Stimulated activated CD4-positive, alpha-beta T cell treated with anti-CD3 and anti-CD28 coated beads, Interleukin-15, amount 100 ng/mL, for 48 hours (primary cell): ENCODE measurements around the gene APRT.

Experiments used
- DNase-seq, 2 donors: peaks; one replicate each; pipeline ENCODE4 v3.0.0-alpha.2; 2020; ENCODE audit warnings: low read depth in 2 of 2

APRT gene

GRCh38 chr16:88807626-88808453 is 3.9 kb downstream of the APRT start:
- DNase-seq = no peak

DNA sequence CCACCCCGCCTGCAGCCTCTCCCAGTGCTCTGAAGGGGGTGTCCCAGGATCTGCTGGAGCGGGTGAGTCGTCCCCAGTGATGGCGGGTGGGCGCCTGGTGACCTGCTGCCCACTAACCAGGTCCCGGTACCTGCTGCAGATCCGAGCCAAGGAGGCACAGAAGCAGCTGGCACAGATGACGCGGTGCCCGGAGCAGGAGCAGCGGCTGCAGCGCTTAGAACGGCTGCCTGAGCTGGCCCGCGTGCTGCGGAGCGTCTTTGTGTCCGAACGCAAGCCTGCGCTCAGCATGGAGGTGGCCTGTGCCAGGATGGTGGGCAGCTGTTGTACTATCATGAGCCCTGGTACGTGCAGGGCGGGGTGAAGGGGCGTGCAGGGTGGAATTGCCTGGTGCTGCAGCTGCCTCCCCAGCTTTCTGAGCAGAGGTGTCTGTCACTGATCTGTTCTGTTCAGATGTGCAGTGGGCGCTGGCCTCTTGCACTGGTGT is 4.5 kb downstream of the APRT start:
- no peak for DNase-seq

GRCh38 chr16:88806491-88807111 is 5.1 kb downstream of the APRT start:
- no peak for DNase-seq

DNA sequence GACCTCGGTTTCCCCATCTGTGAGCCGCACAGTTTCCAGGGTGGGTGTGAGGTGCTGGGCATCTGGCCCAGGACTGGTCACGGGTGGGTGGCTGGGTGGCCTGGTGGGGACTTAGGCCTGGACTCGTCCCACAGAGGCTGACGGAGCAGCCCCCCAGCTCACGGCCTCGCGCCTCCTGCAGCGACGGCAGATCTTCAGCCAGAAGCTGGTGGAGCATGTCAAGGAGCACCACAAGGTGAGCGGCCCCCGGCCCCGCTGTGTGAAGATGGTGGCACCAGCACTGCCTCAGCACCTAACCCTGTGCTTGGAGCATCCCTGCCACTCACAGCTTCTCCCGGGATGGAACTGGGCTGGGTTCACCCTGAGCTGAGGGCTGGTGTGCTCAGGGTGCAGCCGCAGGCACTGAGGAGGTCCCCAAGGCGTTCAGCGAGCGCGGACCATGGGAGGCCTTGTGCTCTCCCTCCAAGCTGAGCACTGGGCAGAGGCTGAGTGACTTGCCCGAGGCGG is 5.8 kb downstream of the APRT start:
- no peak for DNase-seq

DNA sequence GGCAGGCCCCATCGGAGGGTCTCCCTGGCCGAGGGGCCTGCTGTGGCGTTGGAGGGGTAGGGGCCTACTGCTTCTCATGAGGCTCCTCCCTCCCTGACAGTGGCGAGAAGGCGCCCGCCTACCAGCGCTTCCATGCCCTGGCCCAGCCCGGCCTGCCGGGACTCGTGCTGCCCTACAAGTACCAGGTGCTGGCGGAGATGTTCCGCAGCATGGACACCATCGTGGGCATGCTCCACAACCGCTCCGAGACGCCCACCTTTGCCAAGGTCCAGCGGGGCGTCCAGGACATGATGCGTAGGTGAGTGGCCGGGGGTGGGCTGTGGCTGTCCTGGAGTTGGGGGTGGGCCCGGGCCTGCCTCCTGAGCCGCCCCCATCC is 6.4 kb downstream of the APRT start:
- DNase-seq = no peak

DNA sequence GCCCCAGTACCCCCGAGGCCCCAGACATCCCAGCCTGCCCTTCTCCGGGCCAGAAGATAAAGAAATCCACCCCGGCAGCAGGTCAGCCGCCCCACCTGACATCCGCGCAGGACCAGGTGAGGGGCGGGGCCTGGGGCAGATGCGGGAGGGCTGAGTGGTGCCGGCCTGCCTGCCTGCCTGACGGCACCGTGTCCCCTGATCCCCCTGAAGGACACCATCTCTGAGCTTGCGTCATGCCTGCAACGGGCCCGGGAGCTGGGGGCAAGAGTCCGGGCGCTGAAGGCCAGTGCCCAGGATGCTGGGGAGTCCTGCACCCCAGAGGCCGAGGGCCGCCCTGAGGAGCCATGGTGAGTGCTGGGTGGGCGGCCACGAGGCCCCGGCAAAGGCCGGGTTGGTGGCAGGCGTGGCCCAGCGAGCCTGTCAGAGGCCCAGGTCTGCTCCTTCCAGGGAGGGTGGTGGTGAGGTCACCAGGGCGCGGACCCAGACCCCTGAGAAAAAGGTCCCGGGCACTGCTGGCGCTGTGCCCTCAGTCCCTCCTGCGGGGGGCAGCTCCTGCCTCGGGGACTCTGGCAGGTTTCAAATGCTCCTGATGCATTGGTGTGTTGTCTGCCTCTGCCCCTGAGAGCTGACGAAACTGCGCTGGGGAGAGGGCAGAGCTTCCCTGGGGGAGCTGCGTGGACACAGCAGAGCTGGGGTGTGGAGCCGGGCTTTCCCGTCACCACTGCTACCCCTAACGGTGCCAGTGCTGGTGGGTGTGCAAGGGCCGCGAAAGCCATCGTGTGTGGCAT is 7.0 kb downstream of the APRT start:
- no peak for DNase-seq

GRCh38 chr16:88804173-88804551 is 7.6 kb downstream of the APRT start:
- no peak for DNase-seq

- peak; percentile 75 to 78 for DNase-seq
Measured at GRCh38 chr16:88803264-88803987, 8.3 kb downstream of the APRT start, which contains the start of gene CDT1. Gene CDT1, plus strand, starts transcription at chr16:88803789. Its CDS starts 43 bp downstream, at chr16:88803832.

- no peak for DNase-seq
Measured at GRCh38 chr16:88800277-88800592, 11.5 kb downstream of the APRT start.

- no peak for DNase-seq
Measured at GRCh38 chr16:88799569-88800276, 12.0 kb downstream of the APRT start.

GRCh38 chr16:88798772-88799455 is 12.8 kb downstream of the APRT start:
- DNase-seq = no peak

GRCh38 chr16:88798073-88798472 is 13.7 kb downstream of the APRT start:
- DNase-seq = no peak

DNA sequence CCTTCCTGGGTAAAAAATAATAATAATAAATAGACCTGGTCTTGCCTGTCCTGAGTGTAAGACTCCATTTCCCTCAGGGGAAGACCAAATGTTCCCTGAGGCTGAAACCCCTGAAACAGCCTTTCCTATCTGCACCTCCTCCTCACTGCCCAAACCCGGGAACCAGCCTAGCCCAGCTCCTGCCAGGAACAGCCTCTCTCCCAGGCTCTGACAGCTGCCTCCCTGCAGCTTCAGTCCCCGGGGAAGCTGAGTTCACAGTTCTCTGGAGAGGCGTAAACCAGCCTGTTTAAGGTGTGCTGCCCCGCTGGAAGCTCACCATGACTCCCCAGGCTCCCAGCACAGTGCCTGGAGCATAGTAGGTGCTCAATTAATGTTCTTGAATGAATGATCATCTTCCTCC is 15.4 kb downstream of the APRT start:
- DNase-seq = no peak

DNA sequence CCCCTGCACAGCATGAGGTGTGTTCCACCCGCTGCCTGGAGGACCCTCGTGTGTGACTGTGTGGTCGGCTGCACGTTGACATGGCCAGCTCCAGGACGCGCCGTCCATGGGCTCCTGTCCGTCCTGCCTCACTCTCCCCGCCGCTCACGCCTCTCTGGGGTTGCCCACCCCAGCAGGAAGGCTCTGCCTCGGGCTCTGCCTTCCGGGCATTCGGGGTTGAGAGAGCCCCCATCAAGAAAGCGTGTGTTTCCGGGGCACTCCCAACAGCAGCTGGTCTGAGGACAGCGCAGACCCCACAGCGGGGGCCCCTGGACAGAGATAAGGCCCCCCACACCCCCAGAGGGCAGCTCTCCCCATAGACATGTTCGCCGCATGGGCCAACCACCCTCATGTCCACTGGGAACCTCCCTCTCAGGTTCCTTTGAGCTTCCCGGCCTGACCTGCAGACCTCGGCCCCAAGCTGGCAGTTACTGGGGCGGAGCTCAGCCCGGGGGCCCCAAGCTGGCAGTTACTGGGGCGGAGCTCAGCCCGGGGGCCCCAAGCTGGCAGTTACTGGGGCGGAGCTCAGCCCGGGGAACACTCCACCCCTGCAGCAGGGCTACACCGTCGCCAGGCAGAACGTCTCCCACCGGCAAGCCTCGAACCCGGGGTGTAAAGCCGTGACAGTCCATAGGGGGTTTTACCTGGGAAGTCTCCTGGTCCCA is 18.3 kb downstream of the APRT start:
- no peak for DNase-seq

GRCh38 chr16:88792668-88793250 is 19.0 kb downstream of the APRT start:
- DNase-seq = no peak

GRCh38 chr16:88792078-88792550 is 19.6 kb downstream of the APRT start:
- no peak for DNase-seq

DNA sequence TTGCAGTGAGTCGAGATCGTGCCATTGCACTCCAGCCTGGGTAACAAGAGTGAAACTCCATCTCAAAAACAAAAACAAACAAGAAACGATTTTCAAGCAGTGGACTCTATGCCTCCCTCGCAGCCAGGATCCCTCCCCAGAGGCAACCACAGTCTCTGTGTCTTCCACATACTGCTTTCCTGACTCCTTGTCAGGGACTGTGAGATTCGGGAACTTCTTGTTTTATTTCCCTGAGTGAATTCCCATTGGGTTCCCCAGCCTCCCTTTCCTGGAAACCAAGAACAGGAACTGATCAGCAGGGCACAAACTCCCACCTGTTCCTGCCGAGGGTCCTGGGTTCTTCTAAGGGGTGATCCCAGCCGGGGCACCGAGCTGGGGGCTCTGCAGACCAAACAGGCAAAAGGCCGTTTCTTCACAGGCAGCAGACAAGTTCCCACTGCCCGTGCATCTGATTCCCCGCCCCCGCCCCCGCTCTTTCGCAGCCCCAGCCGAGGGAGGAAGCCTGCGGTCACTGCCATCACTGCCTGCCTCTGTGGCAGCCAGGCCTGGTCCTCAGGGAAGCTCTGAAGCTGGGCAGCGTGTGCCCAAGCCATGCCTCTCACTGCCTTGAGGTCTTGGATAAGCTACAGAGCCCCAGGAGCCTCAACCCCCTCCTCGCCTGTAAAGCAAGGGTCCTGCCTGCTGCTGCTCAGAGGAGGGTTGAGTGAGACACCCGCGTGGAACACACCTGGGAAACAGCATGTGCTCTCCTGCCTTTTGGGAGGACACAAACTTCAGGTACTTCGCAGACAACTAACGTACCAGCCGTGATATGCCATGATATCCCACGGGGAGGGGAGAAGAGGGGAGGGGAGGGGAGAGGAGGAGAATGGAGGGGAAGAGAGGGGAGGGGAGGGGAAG is 21.2 kb downstream of the APRT start:
- peak in 1 of 2 donors; percentile 68 for DNase-seq

DNA sequence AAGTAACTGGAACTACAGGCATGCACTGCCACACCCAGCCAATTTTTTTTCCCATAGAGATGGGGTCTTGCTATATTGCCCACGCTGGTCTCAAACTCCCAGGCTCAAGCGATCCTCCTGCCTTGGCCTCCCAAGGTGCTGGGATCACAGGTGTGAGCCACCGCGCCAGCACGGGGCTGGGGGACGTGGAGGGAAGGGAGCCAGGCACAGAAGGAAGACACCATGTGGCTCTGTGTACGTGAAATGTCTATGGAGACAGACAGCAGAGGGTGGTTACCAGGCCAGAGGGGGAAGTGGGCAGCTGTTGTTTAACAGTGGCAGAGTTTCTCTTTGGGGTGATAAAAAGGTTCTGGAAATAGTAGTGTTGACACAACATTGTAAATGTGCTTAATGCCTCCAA is 22.1 kb downstream of the APRT start:
- DNase-seq = no peak
